H9 (cell line): ENCODE measurements around the gene RCN1. TPM values are rescaled to one million over a fixed set of nuclear protein-coding genes. Genes with fewer than 3 reads are reported as not detected.

Source experiments
- DNase-seq: peaks from one replicate; pipeline ENCODE4 v3.0.0-alpha.2; 2017
- H2AFZ ChIP-seq: one replicate; pipeline ENCODE4 v1.6.1; 2013; ENCODE audit warnings: mild to moderate bottlenecking, low read length, control low read depth, moderate library complexity
- H2AK5ac ChIP-seq: 2 replicates; pipeline ENCODE4 v1.6.1; 2013; ENCODE audit warnings: low read length, control low read depth, mixed read lengths; ENCODE audit not compliant: insufficient read length
- H2BK120ac ChIP-seq: one replicate; pipeline ENCODE4 v1.6.1; 2013; ENCODE audit warnings: low read depth, mild to moderate bottlenecking, low read length, control low read depth, inconsistent platforms; ENCODE audit not compliant: poor library complexity, severe bottlenecking
- H2BK12ac ChIP-seq: 2 replicates; pipeline ENCODE4 v1.6.1; 2013; ENCODE audit warnings: low read length, control low read depth, mixed read lengths, low read depth; ENCODE audit not compliant: insufficient read length
- H2BK15ac ChIP-seq: 2 replicates; pipeline ENCODE4 v1.6.1; 2013; ENCODE audit warnings: low read depth, low read length, control low read depth
- H2BK20ac ChIP-seq: one replicate; pipeline ENCODE4 v1.6.1; 2013; ENCODE audit warnings: low read depth, mild to moderate bottlenecking, low read length, control low read depth, inconsistent platforms; ENCODE audit not compliant: poor library complexity, severe bottlenecking
- H2BK5ac ChIP-seq: 2 replicates; pipeline ENCODE4 v1.6.1; 2013; ENCODE audit warnings: low read length, control low read depth, mixed read lengths; ENCODE audit not compliant: insufficient read length
- H3K14ac ChIP-seq: 2 replicates; pipeline ENCODE4 v1.6.1; 2013; ENCODE audit warnings: low read length, control low read depth; ENCODE audit not compliant: insufficient read depth
- H3K18ac ChIP-seq: 2 replicates; pipeline ENCODE4 v1.6.1; 2013; ENCODE audit warnings: low read depth, mild to moderate bottlenecking, mixed read lengths, low read length, control low read depth; ENCODE audit not compliant: insufficient read length
- H3K23ac ChIP-seq: 2 replicates; pipeline ENCODE4 v1.6.1; 2013; ENCODE audit warnings: low read length, control low read depth, mixed read lengths, low read depth; ENCODE audit not compliant: insufficient read length
- H3K23me2 ChIP-seq: 2 replicates; pipeline ENCODE4 v1.6.1; 2013; ENCODE audit warnings: low read depth, mild to moderate bottlenecking, mixed read lengths, low read length, control low read depth; ENCODE audit not compliant: insufficient read length, poor library complexity, severe bottlenecking
- H3K27ac ChIP-seq: 2 replicates; pipeline ENCODE4 v1.5.1; 2013; ENCODE audit warnings: low read length, control low read depth, mixed read lengths, low read depth; ENCODE audit not compliant: insufficient read length
- H3K27me3 ChIP-seq: 2 replicates; pipeline ENCODE4 v1.6.1; 2013; ENCODE audit warnings: low read length, control low read depth, inconsistent platforms; ENCODE audit not compliant: insufficient read depth
- H3K4ac ChIP-seq: 2 replicates; pipeline ENCODE4 v1.6.1; 2013; ENCODE audit warnings: low read depth, mild to moderate bottlenecking, control low read depth, inconsistent platforms, low read length, moderate library complexity
- H3K4me1 ChIP-seq: 2 replicates; pipeline ENCODE4 v1.6.1; 2013; ENCODE audit warnings: low read length, control low read depth, inconsistent platforms; ENCODE audit not compliant: insufficient read depth
- H3K4me2 ChIP-seq: 2 replicates; pipeline ENCODE4 v1.6.1; 2013; ENCODE audit warnings: low read length, control low read depth, mixed read lengths; ENCODE audit not compliant: insufficient read length, insufficient read depth
- H3K56ac ChIP-seq: 2 replicates; pipeline ENCODE4 v1.6.1; 2013; ENCODE audit warnings: low read depth, mild to moderate bottlenecking, mixed read lengths, low read length, control low read depth; ENCODE audit not compliant: insufficient read length
- H3K79me1 ChIP-seq: 2 replicates; pipeline ENCODE4 v1.6.1; 2013; ENCODE audit warnings: low read depth, mild to moderate bottlenecking, moderate library complexity, low read length, control low read depth, inconsistent platforms; ENCODE audit not compliant: insufficient read depth, poor library complexity, severe bottlenecking
- H3K79me2 ChIP-seq: 2 replicates; pipeline ENCODE4 v1.6.1; 2013; ENCODE audit warnings: low read length, control low read depth, inconsistent platforms; ENCODE audit not compliant: insufficient read depth
- H3K9ac ChIP-seq: 2 replicates; pipeline ENCODE4 v1.6.1; 2013; ENCODE audit warnings: low read length, control low read depth, mixed read lengths; ENCODE audit not compliant: insufficient read length; ENCODE audit errors: extremely low read depth
- H3K9me3 ChIP-seq: one replicate; pipeline ENCODE4 v1.6.1; 2013; ENCODE audit warnings: low read depth, low read length, inconsistent platforms; ENCODE audit not compliant: control insufficient read depth
- H3T11ph ChIP-seq: one replicate; pipeline ENCODE4 v1.6.1; 2013; ENCODE audit warnings: mild to moderate bottlenecking, low read length, control low read depth, inconsistent platforms
- H4K20me1 ChIP-seq: one replicate; pipeline ENCODE4 v1.6.1; 2013; ENCODE audit not compliant: control insufficient read depth, insufficient read length, insufficient read depth
- H4K5ac ChIP-seq: 2 replicates; pipeline ENCODE4 v1.6.1; 2013; ENCODE audit warnings: low read depth, mild to moderate bottlenecking, mixed read lengths, low read length, control low read depth; ENCODE audit not compliant: insufficient read length
- H4K8ac ChIP-seq: replicated peaks from 2 replicates; pipeline ENCODE4 v1.6.1; 2013; ENCODE audit warnings: low read length, control low read depth, mixed read lengths, low read depth; ENCODE audit not compliant: insufficient read length
- H4K91ac ChIP-seq: 2 replicates; pipeline ENCODE4 v1.6.1; 2013; ENCODE audit warnings: low read depth, mild to moderate bottlenecking, moderate library complexity, mixed read lengths, low read length, control low read depth; ENCODE audit not compliant: insufficient read length
- H3K27ac Mint-ChIP-seq, 3 experiments: 2 replicates in 2 of 3; 3 replicates in 1 of 3; pipeline ENCODE4 v1.8.0; 2020 to 2021; ENCODE audit warnings: mixed read lengths in 3 of 3, mild to moderate bottlenecking in 1 of 3, moderate library complexity in 1 of 3
- H3K27me3 Mint-ChIP-seq: 2 replicates; pipeline ENCODE4 v1.8.0; 2021; ENCODE audit warnings: low read depth, mild to moderate bottlenecking, moderate library complexity, mixed read lengths
- H3K36me3 Mint-ChIP-seq, 3 experiments: 2 replicates in 2 of 3; 3 replicates in 1 of 3; pipeline ENCODE4 v1.8.0; 2020 to 2021; ENCODE audit warnings: low read depth in 3 of 3, mixed read lengths in 3 of 3; ENCODE audit not compliant: insufficient read depth in 1 of 3
- H3K4me1 Mint-ChIP-seq, 2 experiments: 2 replicates each; pipeline ENCODE4 v1.8.0; 2020; ENCODE audit warnings: mixed read lengths in 2 of 2
- H3K4me3 Mint-ChIP-seq, 2 experiments: 2 replicates in 1 of 2; 3 replicates in 1 of 2; pipeline ENCODE4 v1.8.0; 2020 to 2021; ENCODE audit warnings: mild to moderate bottlenecking in 2 of 2, mixed read lengths in 2 of 2, moderate library complexity in 1 of 2
- H3K9me3 Mint-ChIP-seq, 2 experiments: 2 replicates in 1 of 2; 3 replicates in 1 of 2; pipeline ENCODE4 v1.8.0; 2020; ENCODE audit warnings: mild to moderate bottlenecking in 2 of 2, mixed read lengths in 2 of 2, moderate library complexity in 1 of 2
- CTCF ChIP-seq: fragments of 200-600 bp; sonication (generic); conservative IDR thresholded peaks from 3 replicates; pipeline ENCODE4 v1.8.0; 2021; ENCODE audit warnings: antibody characterized with exemption, mild to moderate bottlenecking
- WGBS: extraction: QIAGEN DNeasy Blood & Tissue Kit; methylation state at CpG from one replicate; pipeline ENCODE4 v1.1.7; 2013; ENCODE audit warnings: missing lambda C conversion rate, low lambda C conversion rate, mixed read lengths; ENCODE audit not compliant: insufficient read length; ENCODE audit errors: extremely low coverage; 5-methylcytosine and 5-hydroxymethylcytosine counted together
- total RNA-seq: library from RNA; stranded (reverse); gene quantifications from 2 replicates; pipeline ENCODE4 v1.2.1, GENCODE V29; 2021

Gene RCN1
- total RNA-seq, 1 experiment from 2014 or later, result 109 TPM

DNA sequence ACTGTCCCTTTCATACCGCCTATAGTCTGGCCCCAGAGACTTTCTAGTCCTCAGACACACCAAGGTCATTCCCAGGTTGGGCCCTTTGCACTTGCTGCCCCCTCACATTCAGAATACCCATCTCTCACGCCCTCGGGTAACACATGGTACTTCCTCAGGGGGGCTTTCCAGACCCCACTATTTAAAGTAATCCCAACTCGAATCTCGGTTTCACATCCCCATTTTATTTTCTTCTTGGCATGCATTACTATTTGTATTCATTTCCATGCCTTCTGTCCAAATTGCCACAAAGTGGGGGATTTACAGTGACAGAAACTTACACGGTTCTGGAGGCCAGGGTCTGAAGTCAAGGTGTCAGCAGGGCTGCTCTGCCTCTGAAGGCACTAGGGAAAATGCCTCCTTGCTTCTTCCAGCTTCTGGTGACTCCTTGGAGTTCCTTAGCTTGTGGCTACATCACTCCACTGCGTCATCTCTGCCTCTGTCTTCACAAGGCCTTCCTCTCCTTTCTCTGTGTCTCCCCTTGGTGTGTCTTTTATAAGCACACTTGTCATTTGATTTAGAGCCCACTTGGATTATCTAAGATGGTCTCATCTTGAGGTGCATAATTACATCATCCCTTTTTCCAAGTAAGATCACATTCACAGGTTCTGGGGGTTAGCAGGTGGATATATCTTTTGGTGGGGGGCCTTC is 15.1 kb downstream of the RCN1 start:
- H4K20me1 ChIP-seq, result no peaks in the 10 kb centered on the region
- no peak overlapping the region for H2BK12ac ChIP-seq
- no peaks in the 10 kb centered on the region for H3K4me1 ChIP-seq
- Mint-ChIP-seq H3K36me3 (peaks cover 16 to 47% (median 32%) of the 10 kb centered on the region in 3 experiments; a peak in 6 of 7 replicates), H3K9me3 (no peaks in the 10 kb centered on the region), H3K27me3 (peaks cover 3% of the 10 kb centered on the region; the same call in 1 of the 2 replicates), H3K27ac (peak overlapping the region in 1 of 3 experiments; percentile 60; a peak in 1 of 7 replicates), H3K4me3 (no peak overlapping the region), H3K4me1 (peaks cover 5 to 7% of the 10 kb centered on the region in 2 experiments; a peak in 1 of 4 replicates)
- H3K14ac ChIP-seq, result no peak overlapping the region
- H3K23ac ChIP-seq, result no peak overlapping the region
- H3K27me3 ChIP-seq, result no peaks in the 10 kb centered on the region; the same call in 1 of the 2 replicates
- no peak overlapping the region for H3K9ac ChIP-seq
- TF ChIP-seq CTCF, result no peak
- no peak overlapping the region for H3K4me2 ChIP-seq
- H3K56ac ChIP-seq, result no peak overlapping the region
- no peaks in the 10 kb centered on the region for H3K23me2 ChIP-seq
- no peaks in the 10 kb centered on the region for H3K79me1 ChIP-seq
- no peak overlapping the region for H3K27ac ChIP-seq
- H4K8ac ChIP-seq, result no peak overlapping the region
- H2AK5ac ChIP-seq, result no peak overlapping the region
- H2BK20ac ChIP-seq, result no peak overlapping the region
- no peak overlapping the region for H2BK120ac ChIP-seq
- no peak for DNase-seq
- WGBS, result no CpG with 5 or more reads among the region's 7 CpGs
- no peak overlapping the region for H2BK15ac ChIP-seq
- H4K5ac ChIP-seq, result no peak overlapping the region
- no peak overlapping the region for H3T11ph ChIP-seq
- H2AFZ ChIP-seq, result no peak overlapping the region
- no peak overlapping the region for H3K18ac ChIP-seq
- H3K9me3 ChIP-seq, result no peaks in the 10 kb centered on the region
- no peak overlapping the region for H4K91ac ChIP-seq
- H3K4ac ChIP-seq, result no peak overlapping the region
- H3K79me2 ChIP-seq, result no peaks in the 10 kb centered on the region
- no peak overlapping the region for H2BK5ac ChIP-seq
